Smooth muscle cell (in vitro differentiated cells): ENCODE data around the gene MRPS27. TPM values are rescaled to one million over a fixed set of nuclear protein-coding genes. Genes with fewer than 3 reads are reported as not detected.
"Not testable (repeated sequence)": the region's sequence is repeated elsewhere in the genome, so short reads cannot be mapped to it uniquely, and the experiment has no call there.

Experiments used
- DNase-seq: peaks from one replicate; lab custom pipeline; 2025; ENCODE audit not compliant: unreplicated experiment; lab: John Stamatoyannopoulos, UW
- H2AFZ ChIP-seq: fragments of 200-600 bp; sonication (generic); 2 replicates; pipeline ENCODE4 v1.6.0; 2016; ENCODE audit warnings: antibody characterized with exemption, low read depth, mild to moderate bottlenecking
- H3F3A ChIP-seq: fragments of 200-600 bp; sonication (generic); 2 replicates; pipeline ENCODE4 v1.6.0; 2017; ENCODE audit warnings: antibody characterized with exemption, low read depth
- H3K27ac ChIP-seq: fragments of 200-600 bp; sonication (generic); 2 replicates; pipeline ENCODE4 v1.5.1; 2016; ENCODE audit warnings: low read depth, mild to moderate bottlenecking
- H3K27me3 ChIP-seq: fragments of 200-600 bp; sonication (generic); 2 replicates; pipeline ENCODE4 v1.6.1; 2016; ENCODE audit warnings: low read depth, mild to moderate bottlenecking
- H3K36me3 ChIP-seq: fragments of 200-600 bp; sonication (generic); 2 replicates; pipeline ENCODE4 v1.5.1; 2016; ENCODE audit warnings: low read depth
- H3K4me1 ChIP-seq: fragments of 200-600 bp; sonication (generic); 2 replicates; pipeline ENCODE4 v1.5.1; 2016; ENCODE audit warnings: low read depth
- H3K4me2 ChIP-seq: fragments of 200-600 bp; sonication (generic); 2 replicates; pipeline ENCODE4 v1.6.0; 2016; ENCODE audit warnings: mild to moderate bottlenecking
- H3K4me3 ChIP-seq: fragments of 200-600 bp; sonication (generic); 2 replicates; pipeline ENCODE4 v1.5.1; 2016; ENCODE audit warnings: mild to moderate bottlenecking
- H3K79me2 ChIP-seq: fragments of 200-600 bp; sonication (generic); 2 replicates; pipeline ENCODE4 v1.6.0; 2016; ENCODE audit warnings: low read depth, mild to moderate bottlenecking
- H3K9ac ChIP-seq: fragments of 200-600 bp; sonication (generic); 2 replicates; pipeline ENCODE4 v1.6.0; 2016; ENCODE audit warnings: low read depth
- H3K9me3 ChIP-seq: fragments of 200-600 bp; sonication (generic); replicated peaks from 2 replicates; pipeline ENCODE4 v1.5.1; 2016; ENCODE audit warnings: low read depth
- H4K20me1 ChIP-seq: fragments of 200-600 bp; sonication (generic); 2 replicates; pipeline ENCODE4 v1.6.0; 2016; ENCODE audit warnings: low read depth
- CTCF ChIP-seq: fragments of 200-600 bp; sonication (generic); IDR thresholded peaks from 2 replicates; pipeline ENCODE4 v1.5.1; 2017; ENCODE audit warnings: borderline replicate concordance, mild to moderate bottlenecking, antibody characterized with exemption; ENCODE audit not compliant: insufficient read depth, poor library complexity, severe bottlenecking
- WGBS: methylation state at CpG from one replicate; pipeline ENCODE4 v1.1.7; 2016; ENCODE audit warnings: low lambda C conversion rate; 5-methylcytosine and 5-hydroxymethylcytosine counted together
- microRNA-seq: library from miRNA; unstranded; fragments of <30 nt; microRNA quantifications from one replicate; pipeline ENCODE4, GENCODE V29; 2016; ENCODE audit warnings: borderline number of aligned reads
- polyA plus RNA-seq: library from polyadenylated mRNA; unstranded; fragments of >200 nt; fragmentation: Nextera tagmentation; extraction: Ambion mirVana; gene quantifications from 2 replicates; pipeline ENCODE4 v1.2.1, GENCODE V29; 2016
- small RNA-seq: library from RNA; depleted of rRNA; stranded (forward); fragments of <200 nt; gene quantifications from one replicate; pipeline ENCODE3, GENCODE V24; 2014
- total RNA-seq: library from RNA; depleted of rRNA; stranded (reverse); fragments of >200 nt; gene quantifications from 2 replicates; pipeline ENCODE4 v1.2.3, GENCODE V29; 2014

Gene MRPS27
- total and polyA plus RNA-seq, 2 experiments from 2014 or later = 36.7 to 38.3 TPM

- peaks cover 73% of the 10 kb centered on the region for H4K20me1 ChIP-seq
- no peak for DNase-seq
- no peak overlapping the region for H3K4me2 ChIP-seq
- no peak overlapping the region for H2AFZ ChIP-seq
- 98% methylated on average over 4 of the region's 4 CpGs for WGBS
- H3K36me3 ChIP-seq = no peaks in the 10 kb centered on the region
- H3K9ac ChIP-seq = no peak overlapping the region
- no peaks in the 10 kb centered on the region for H3K4me1 ChIP-seq
- no peak overlapping the region for H3K4me3 ChIP-seq
- H3K79me2 ChIP-seq = peaks cover 87% of the 10 kb centered on the region
- no peaks in the 10 kb centered on the region for H3K9me3 ChIP-seq
- no peaks in the 10 kb centered on the region for H3F3A ChIP-seq
- no peak overlapping the region for H3K27ac ChIP-seq
- no peak for TF ChIP-seq CTCF
- no peaks in the 10 kb centered on the region for H3K27me3 ChIP-seq
Observed at GRCh38 chr5:72172786-72173185, 147.3 kb downstream of the MRPS27 start.

- Histone ChIP-seq H3K4me1 (peaks cover 9% of the 10 kb centered on the region), H3K27ac (no peak overlapping the region), H3K9ac (no peak overlapping the region), H3K36me3 (no peaks in the 10 kb centered on the region), H4K20me1 (peaks cover 70% of the 10 kb centered on the region), H3K9me3 (no peaks in the 10 kb centered on the region), H3K27me3 (no peaks in the 10 kb centered on the region), H3K4me2 (no peak overlapping the region), H2AFZ (no peak overlapping the region), H3F3A (no peaks in the 10 kb centered on the region), H3K79me2 (peaks cover 82% of the 10 kb centered on the region), H3K4me3 (no peak overlapping the region)
- DNase-seq = no peak
- 81% methylated on average over 6 of the region's 6 CpGs for WGBS
- TF ChIP-seq CTCF = no peak
Observed at GRCh38 chr5:72171667-72172066, 148.4 kb downstream of the MRPS27 start.

- peaks cover 65% of the 10 kb centered on the region for H4K20me1 ChIP-seq
- not testable (repeated sequence) for H3K9ac ChIP-seq, H3K4me2 ChIP-seq, H2AFZ ChIP-seq, H3K9me3 ChIP-seq, H3K27ac ChIP-seq, H3K27me3 ChIP-seq, H3K36me3 ChIP-seq, H3F3A ChIP-seq, H3K4me3 ChIP-seq, DNase-seq
- 95% methylated on average over 3 of the region's 3 CpGs for WGBS
- H3K79me2 ChIP-seq = peaks cover 77% of the 10 kb centered on the region
- peaks cover 14% of the 10 kb centered on the region for H3K4me1 ChIP-seq
Observed at GRCh38 chr5:72171181-72171580, 148.9 kb downstream of the MRPS27 start.

GRCh38 chr5:72170101-72170500, 149.9 kb downstream of the MRPS27 start:
- Histone ChIP-seq H3K4me1 (peaks cover 25% of the 10 kb centered on the region), H2AFZ (no peak overlapping the region), H3K79me2 (peaks cover 76% of the 10 kb centered on the region), H3K27ac (no peak overlapping the region), H3K27me3 (no peaks in the 10 kb centered on the region), H4K20me1 (peaks cover 70% of the 10 kb centered on the region), H3K9ac (no peak overlapping the region), H3F3A (peaks cover 14% of the 10 kb centered on the region), H3K9me3 (no peaks in the 10 kb centered on the region), H3K36me3 (no peaks in the 10 kb centered on the region), H3K4me3 (no peak overlapping the region), H3K4me2 (no peak overlapping the region)
- TF ChIP-seq CTCF = no peak
- 70% methylated on average over 2 of the region's 2 CpGs for WGBS
- DNase-seq = no peak

Small RNA genes within 50 kb of the gene (microRNA-seq; reads per million reads assigned to microRNA genes)
- not detected for gene MIR4803

Small RNA genes within 50 kb of the gene (small RNA-seq; reads per million reads assigned to genes)
- not detected for gene MIR4803
- 0.08 reads per million for gene RN7SL153P

Other genes starting within 250 kb of the MRPS27 start
- 111 TPM in 2 replicates for gene MAP1B, start 212.8 kb downstream of the MRPS27 start, total RNA-seq
- gene MAP1B, start 212.8 kb downstream of the MRPS27 start, polyA plus RNA-seq = 139 and 143 TPM in 2 replicates
- gene PTCD2, start 133 bp upstream of the MRPS27 start, total RNA-seq = 8.5 and 10.0 TPM in 2 replicates
- 4.7 and 6.3 TPM in 2 replicates for gene PTCD2, start 133 bp upstream of the MRPS27 start, polyA plus RNA-seq
- not detected in 2 replicates for gene ZNF366, start 187.2 kb upstream of the MRPS27 start, total RNA-seq
- not detected in 2 replicates for gene ZNF366, start 187.2 kb upstream of the MRPS27 start, polyA plus RNA-seq